OCI-LY3 (cell line): ENCODE results near the gene B4GALNT2.
"Not testable (repeated sequence)": the region's sequence is repeated elsewhere in the genome, so short reads cannot be mapped to it uniquely, and the experiment has no call there.

ENCODE experiments used
- H2AFZ ChIP-seq: fragments of 200-600, 300-600 bp; shearing (Covaris generic); 2 replicates; pipeline ENCODE4 v1.6.0; 2014; ENCODE audit warnings: antibody characterized with exemption, low read depth, low read length
- H3K27ac ChIP-seq: fragments of 200-600, 300-600 bp; sonication (generic); 2 replicates; pipeline ENCODE4 v1.5.1; 2014; ENCODE audit warnings: mild to moderate bottlenecking, low read length, moderate library complexity, mixed read lengths
- H3K27me3 ChIP-seq: fragments of 200-600, 300-600 bp; sonication (generic); 2 replicates; pipeline ENCODE4 v1.6.1; 2014; ENCODE audit warnings: low read depth, low read length, mixed read lengths
- H3K36me3 ChIP-seq: fragments of 200-600, 300-600 bp; sonication (generic); replicated peaks from 2 replicates; pipeline ENCODE3; 2014; ENCODE audit warnings: low read depth, low read length, mixed read lengths
- H3K4me1 ChIP-seq: fragments of 300-600, 200-600 bp; sonication (generic); 2 replicates; pipeline ENCODE4 v1.6.1; 2014; ENCODE audit warnings: low read length, mixed read lengths
- H3K4me2 ChIP-seq: fragments of 200-600, 300-600 bp; sonication (generic); 2 replicates; pipeline ENCODE4 v1.6.1; 2014; ENCODE audit warnings: low read length, mixed read lengths
- H3K4me3 ChIP-seq: fragments of 300-600, 200-600 bp; sonication (generic); 2 replicates; pipeline ENCODE4 v1.5.1; 2014; ENCODE audit warnings: antibody characterized with exemption, mild to moderate bottlenecking, low read length, moderate library complexity
- H3K79me2 ChIP-seq: fragments of 300-600, 200-600 bp; shearing (Covaris generic); 2 replicates; pipeline ENCODE4 v1.6.1; 2014; ENCODE audit warnings: mild to moderate bottlenecking, low read length, mixed read lengths
- H3K9ac ChIP-seq: fragments of 300-600, 200-600 bp; shearing (Covaris generic); 2 replicates; pipeline ENCODE4 v1.6.0; 2014; ENCODE audit warnings: mild to moderate bottlenecking, low read length, moderate library complexity
- H3K9me3 ChIP-seq: fragments of 200-600, 300-600 bp; shearing (Covaris generic); 2 replicates; pipeline ENCODE4 v1.6.1; 2014; ENCODE audit warnings: low read length, mixed read lengths; ENCODE audit not compliant: insufficient read depth
- H4K20me1 ChIP-seq: fragments of 200-600, 300-600 bp; sonication (generic); 2 replicates; pipeline ENCODE4 v1.6.1; 2016; ENCODE audit warnings: low read length, mixed read lengths; ENCODE audit not compliant: insufficient read depth
- EZH2phosphoT487 ChIP-seq: fragments of 200-600 bp; shearing (Covaris generic); IDR thresholded peaks from 2 replicates; pipeline ENCODE4 v1.6.1; 2018; ENCODE audit warnings: antibody characterized with exemption, mixed run types, low read depth
- TF ChIP-seq, protein P1 (sequence below): fragments of 200-600, 300-600 bp; sonication (generic); IDR thresholded peaks from 2 replicates; pipeline ENCODE4 v1.5.1; 2014; ENCODE audit warnings: antibody characterized with exemption, low read length, low read depth

Gene B4GALNT2, protein sequence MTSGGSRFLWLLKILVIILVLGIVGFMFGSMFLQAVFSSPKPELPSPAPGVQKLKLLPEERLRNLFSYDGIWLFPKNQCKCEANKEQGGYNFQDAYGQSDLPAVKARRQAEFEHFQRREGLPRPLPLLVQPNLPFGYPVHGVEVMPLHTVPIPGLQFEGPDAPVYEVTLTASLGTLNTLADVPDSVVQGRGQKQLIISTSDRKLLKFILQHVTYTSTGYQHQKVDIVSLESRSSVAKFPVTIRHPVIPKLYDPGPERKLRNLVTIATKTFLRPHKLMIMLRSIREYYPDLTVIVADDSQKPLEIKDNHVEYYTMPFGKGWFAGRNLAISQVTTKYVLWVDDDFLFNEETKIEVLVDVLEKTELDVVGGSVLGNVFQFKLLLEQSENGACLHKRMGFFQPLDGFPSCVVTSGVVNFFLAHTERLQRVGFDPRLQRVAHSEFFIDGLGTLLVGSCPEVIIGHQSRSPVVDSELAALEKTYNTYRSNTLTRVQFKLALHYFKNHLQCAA

DNA sequence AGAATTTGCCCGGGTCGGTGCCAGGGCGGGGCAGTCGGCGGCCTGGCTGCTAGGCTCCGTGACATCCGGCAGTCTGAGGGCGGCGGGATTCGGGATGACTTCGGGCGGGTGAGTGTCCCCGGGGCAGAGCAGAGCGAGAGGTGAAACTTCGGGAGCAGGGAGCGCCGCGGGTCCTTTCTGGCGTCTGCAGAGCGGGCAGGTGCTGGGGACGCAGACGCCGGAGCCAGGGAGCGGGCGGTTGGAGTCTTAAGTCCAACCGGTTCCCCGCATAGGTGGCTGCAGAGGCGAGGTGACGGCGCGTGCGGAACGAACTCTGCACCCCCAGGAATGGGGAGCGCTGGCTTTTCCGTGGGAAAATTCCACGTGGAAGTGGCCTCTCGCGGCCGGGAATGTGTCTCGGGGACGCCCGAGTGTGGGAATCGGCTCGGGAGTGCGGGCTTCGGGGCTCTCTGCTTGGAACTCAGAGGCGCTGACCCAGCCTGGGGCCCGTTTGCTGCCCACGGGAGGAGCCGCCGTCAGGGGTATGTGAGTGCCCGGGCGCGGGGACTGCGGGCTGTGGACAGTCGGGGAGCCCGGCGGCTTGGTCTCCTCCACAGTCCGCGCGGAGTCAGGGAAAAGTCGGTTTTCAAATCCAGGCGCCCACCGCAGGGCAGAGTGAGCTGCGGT, at the start of gene B4GALNT2:
Gene B4GALNT2 (plus strand): TSS at position 71 of the 666 bp plus-strand sequence. CDS start 24 bp downstream, at position 95.
- H3K4me1 ChIP-seq, result no peaks in the 10 kb centered on the region
- H4K20me1 ChIP-seq, result no peaks in the 10 kb centered on the region
- H2AFZ ChIP-seq, result no peak within 1 kb of the TSS
- no peak within 1 kb of the TSS for H3K4me2 ChIP-seq
- H3K9me3 ChIP-seq, result peaks cover 3% of the 10 kb centered on the region; the same call in 1 of the 2 replicates
- no peak within 1 kb of the TSS for H3K27ac ChIP-seq
- TF ChIP-seq, protein P1, sequence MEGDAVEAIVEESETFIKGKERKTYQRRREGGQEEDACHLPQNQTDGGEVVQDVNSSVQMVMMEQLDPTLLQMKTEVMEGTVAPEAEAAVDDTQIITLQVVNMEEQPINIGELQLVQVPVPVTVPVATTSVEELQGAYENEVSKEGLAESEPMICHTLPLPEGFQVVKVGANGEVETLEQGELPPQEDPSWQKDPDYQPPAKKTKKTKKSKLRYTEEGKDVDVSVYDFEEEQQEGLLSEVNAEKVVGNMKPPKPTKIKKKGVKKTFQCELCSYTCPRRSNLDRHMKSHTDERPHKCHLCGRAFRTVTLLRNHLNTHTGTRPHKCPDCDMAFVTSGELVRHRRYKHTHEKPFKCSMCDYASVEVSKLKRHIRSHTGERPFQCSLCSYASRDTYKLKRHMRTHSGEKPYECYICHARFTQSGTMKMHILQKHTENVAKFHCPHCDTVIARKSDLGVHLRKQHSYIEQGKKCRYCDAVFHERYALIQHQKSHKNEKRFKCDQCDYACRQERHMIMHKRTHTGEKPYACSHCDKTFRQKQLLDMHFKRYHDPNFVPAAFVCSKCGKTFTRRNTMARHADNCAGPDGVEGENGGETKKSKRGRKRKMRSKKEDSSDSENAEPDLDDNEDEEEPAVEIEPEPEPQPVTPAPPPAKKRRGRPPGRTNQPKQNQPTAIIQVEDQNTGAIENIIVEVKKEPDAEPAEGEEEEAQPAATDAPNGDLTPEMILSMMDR, result no peak
- no peak for TF ChIP-seq EZH2phosphoT487
- H3K4me3 ChIP-seq, result no peak within 1 kb of the TSS
- H3K27me3 ChIP-seq, result no peaks in the 10 kb centered on the region
- H3K9ac ChIP-seq, result no peak within 1 kb of the TSS
- H3K36me3 ChIP-seq, result no peaks in the 10 kb centered on the region
- H3K79me2 ChIP-seq, result no peaks in the 10 kb centered on the region

DNA sequence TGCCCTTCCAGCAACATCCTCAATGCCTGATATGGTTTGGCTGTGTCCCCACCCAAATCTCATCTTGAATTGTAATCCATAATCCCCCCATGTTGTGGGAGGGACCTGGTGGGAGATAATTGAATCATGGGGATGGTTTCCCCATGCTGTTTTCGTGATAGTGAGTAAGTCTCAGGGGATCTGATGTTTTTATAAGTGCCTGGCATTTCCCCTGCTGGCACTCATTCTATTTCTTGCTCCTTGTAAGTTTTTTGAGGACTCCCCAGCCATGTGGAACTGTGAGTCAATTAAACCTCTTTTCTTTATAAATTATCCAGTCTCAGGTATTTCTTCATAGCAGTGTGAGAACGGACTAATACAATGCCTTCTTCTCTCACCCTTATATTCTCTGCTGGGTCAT, 47.5 kb upstream of the B4GALNT2 start:
- not testable (repeated sequence) for H3K9ac ChIP-seq, H3K4me3 ChIP-seq, H3K27ac ChIP-seq, H3K4me1 ChIP-seq, H3K9me3 ChIP-seq, H3K4me2 ChIP-seq, H3K36me3 ChIP-seq, H4K20me1 ChIP-seq, H3K79me2 ChIP-seq, H2AFZ ChIP-seq
- H3K27me3 ChIP-seq, result peaks cover 19% of the 10 kb centered on the region; the same call in 1 of the 2 replicates

DNA sequence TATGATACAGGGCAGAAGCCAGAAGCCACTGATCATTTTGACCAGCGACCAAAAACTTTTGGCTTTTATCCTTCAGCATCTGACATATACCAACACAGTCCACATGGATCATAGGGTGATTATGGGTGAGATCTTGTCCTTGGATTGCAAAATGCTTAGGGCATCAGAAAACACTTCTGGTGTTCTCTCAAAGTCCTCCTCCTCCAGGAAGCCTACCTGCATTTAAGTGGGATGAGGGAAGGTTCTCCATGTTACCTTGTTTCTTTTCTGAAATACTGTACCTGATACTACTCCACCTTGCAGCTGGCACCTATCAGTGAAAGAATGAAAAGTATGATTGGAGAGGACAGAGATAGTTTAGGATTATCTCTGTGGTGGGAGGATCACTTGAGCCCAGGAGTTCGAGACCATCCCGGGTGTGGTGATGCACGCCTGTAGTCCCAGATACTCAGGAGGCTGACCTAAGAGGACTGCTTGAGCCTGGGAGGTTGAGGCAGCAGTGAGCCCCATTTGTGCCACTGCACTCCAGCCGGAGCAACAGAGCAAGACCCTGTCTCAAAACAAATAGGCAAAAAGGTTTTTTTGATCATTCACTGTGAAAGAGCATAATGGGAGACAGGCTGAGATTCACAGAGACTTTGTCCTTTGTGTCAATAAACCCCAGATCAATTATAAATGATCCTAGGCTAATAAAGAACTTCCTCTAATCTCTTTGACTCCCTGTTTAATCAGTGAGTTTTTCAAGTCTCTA, 46.8 kb upstream of the B4GALNT2 start:
- peaks cover 19% of the 10 kb centered on the region; the same call in 1 of the 2 replicates for H3K27me3 ChIP-seq
- TF ChIP-seq EZH2phosphoT487, result no peak
- TF ChIP-seq, protein P1, result no peak
- H3K36me3 ChIP-seq, result no peaks in the 10 kb centered on the region
- H3K4me1 ChIP-seq, result no peaks in the 10 kb centered on the region
- no peaks in the 10 kb centered on the region for H4K20me1 ChIP-seq
- H3K27ac ChIP-seq, result no peak overlapping the region
- no peak overlapping the region for H3K9ac ChIP-seq
- H2AFZ ChIP-seq, result no peak overlapping the region
- no peaks in the 10 kb centered on the region for H3K9me3 ChIP-seq
- no peak overlapping the region for H3K4me2 ChIP-seq
- no peak overlapping the region for H3K4me3 ChIP-seq
- no peaks in the 10 kb centered on the region for H3K79me2 ChIP-seq

DNA sequence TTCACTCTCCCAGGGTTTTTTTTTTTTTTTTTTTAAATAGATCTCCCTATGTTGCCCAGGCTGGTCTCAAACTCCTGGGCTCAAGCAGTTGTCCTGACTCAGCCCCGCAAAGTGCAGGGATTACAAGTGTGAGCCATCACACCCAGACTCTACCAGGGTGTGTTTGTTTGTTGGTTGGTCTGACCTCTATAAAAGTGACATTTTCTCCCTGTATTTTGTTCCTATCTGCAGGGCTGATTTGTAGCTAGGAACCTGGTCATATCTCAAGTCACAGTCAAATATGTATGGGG, 46.3 kb upstream of the B4GALNT2 start:
- Histone ChIP-seq H2AFZ (no peak overlapping the region), H3K9me3 (no peaks in the 10 kb centered on the region), H3K27me3 (peaks cover 19% of the 10 kb centered on the region; the same call in 1 of the 2 replicates), H3K4me1 (no peaks in the 10 kb centered on the region), H3K4me3 (no peak overlapping the region), H3K9ac (no peak overlapping the region), H3K36me3 (no peaks in the 10 kb centered on the region), H4K20me1 (no peaks in the 10 kb centered on the region), H3K4me2 (no peak overlapping the region), H3K79me2 (no peaks in the 10 kb centered on the region), H3K27ac (no peak overlapping the region)
- no peak for TF ChIP-seq EZH2phosphoT487
- TF ChIP-seq, protein P1, result no peak
